HCT116 (cell line): ENCODE results near the gene CPS1.

Experiments
- CTCF ChIP-seq, 3 experiments: fragments of 200-600 bp in 1 of 3; sonication (generic) in 1 of 3; IDR thresholded peaks in 2 of 3; conservative IDR thresholded peaks in 1 of 3; 2 replicates each; pipeline ENCODE4 v1.5.1; 2012 to 2017; ENCODE audit warnings: low read depth in 2 of 3, low read length in 2 of 3, antibody characterized with exemption in 1 of 3, borderline replicate concordance in 1 of 3, control low read depth in 1 of 3, mild to moderate bottlenecking in 1 of 3, mixed read lengths in 1 of 3, mixed run types in 1 of 3, moderate library complexity in 1 of 3; ENCODE audit not compliant: insufficient read depth in 1 of 3
- EGR1 ChIP-seq: IDR thresholded peaks from 2 replicates; pipeline ENCODE4 v1.6.1; 2012; ENCODE audit warnings: low read depth
- EZH2 ChIP-seq: fragments of 200-600 bp; sonication (generic); IDR thresholded peaks from 2 replicates; pipeline ENCODE4 v1.6.1; 2017; ENCODE audit warnings: antibody characterized with exemption, mixed run types
- POLR2A ChIP-seq: IDR thresholded peaks from 2 replicates; pipeline ENCODE4 v1.7.0; 2011; ENCODE audit warnings: borderline replicate concordance; ENCODE audit not compliant: insufficient read depth, insufficient read length; ENCODE audit errors: extremely low read depth

- TF ChIP-seq POLR2A (no peak), CTCF (IDR thresholded peaks at IDR 0.05 in 2 of 3, conservative IDR thresholded peaks at IDR 0.05 in 1 of 3; ENCODE audit: borderline replicate concordance in 1 of 3, insufficient read depth in 1 of 3, low read depth in 2 of 3, low read length in 2 of 3) (no peak), EGR1 (no peak), EZH2 (no peak)
Measured at GRCh38 chr2:210557721-210558120, 1.3 kb downstream of the CPS1 start.
